SK-N-SH (cell line): ENCODE data around the gene TBCD. TPM values are rescaled to one million over a fixed set of nuclear protein-coding genes. Genes with fewer than 3 reads are reported as not detected.
"Not testable (repeated sequence)": the region's sequence is repeated elsewhere in the genome, so short reads cannot be mapped to it uniquely, and the experiment has no call there.

Source experiments
- CTCF ChIA-PET: fragments of 300-600, 350-600 bp; formaldehyde crosslinking; extraction: SDS; loops from one replicate; lab custom pipeline; 2021; lab: Yijun Ruan, JAX
- POLR2A ChIA-PET: fragments of 350-600 bp; sonication (Branson Sonifier 250); formaldehyde crosslinking; extraction: SDS; loops from one replicate; lab custom pipeline; 2020; ENCODE audit warnings: antibody characterized with exemption, inconsistent platforms; lab: Yijun Ruan, JAX
- DNase-seq: peaks from one replicate; pipeline ENCODE4 v3.0.0; 2012
- H2AFZ ChIP-seq: fragments of 200-600 bp; sonication (generic); 2 replicates; pipeline ENCODE4 v1.8.1; 2016; ENCODE audit warnings: antibody characterized with exemption, mild to moderate bottlenecking, low read depth
- H3F3A ChIP-seq: fragments of 200-600 bp; sonication (generic); replicated peaks from 2 replicates; pipeline ENCODE3; 2016; ENCODE audit warnings: antibody characterized with exemption, mild to moderate bottlenecking; ENCODE audit not compliant: insufficient read depth
- H3K27ac ChIP-seq, 2 experiments: fragments of 200-500 bp in 1 of 2; fragments of 200-600 bp in 1 of 2; sonication (Bioruptor generic) in 1 of 2; sonication (generic), shearing (Covaris generic) in 1 of 2; 2 replicates each; pipeline versions ENCODE4 v1.5.1 to v1.6.1; 2014 to 2016; ENCODE audit warnings: low read depth in 2 of 2, inconsistent platforms in 1 of 2, low read length in 1 of 2, mild to moderate bottlenecking in 1 of 2, mixed read lengths in 1 of 2
- H3K27me3 ChIP-seq: fragments of 200-600 bp; sonication (generic), shearing (Covaris generic); 2 replicates; pipeline ENCODE4 v1.6.1; 2016; ENCODE audit warnings: mixed run types; ENCODE audit not compliant: insufficient read depth
- H3K36me3 ChIP-seq, 2 experiments: fragments of 200-500 bp in 1 of 2; fragments of 200-600 bp in 1 of 2; sonication (Bioruptor generic) in 1 of 2; sonication (generic) in 1 of 2; replicated peaks in 1 of 2; 2 replicates each; pipeline versions ENCODE3 to v1.5.1; 2014 to 2016; ENCODE audit warnings: low read length in 1 of 2, mild to moderate bottlenecking in 1 of 2; ENCODE audit not compliant: insufficient read depth in 2 of 2, control insufficient read depth in 1 of 2
- H3K4me1 ChIP-seq, 2 experiments: fragments of 200-500 bp in 1 of 2; fragments of 200-600 bp in 1 of 2; sonication (Bioruptor generic) in 1 of 2; sonication (generic), shearing (Covaris generic) in 1 of 2; 2 replicates each; pipeline versions ENCODE4 v1.5.1 to v1.6.1; 2014 to 2016; ENCODE audit warnings: low read depth in 1 of 2, low read length in 1 of 2, mixed run types in 1 of 2; ENCODE audit not compliant: insufficient read depth in 2 of 2, control insufficient read depth in 1 of 2
- H3K4me2 ChIP-seq: fragments of 200-600 bp; sonication (generic), shearing (Covaris generic); 2 replicates; pipeline ENCODE4 v1.6.1; 2017; ENCODE audit warnings: mixed run types
- H3K4me3 ChIP-seq, 2 experiments: fragments of 200-500 bp in 1 of 2; fragments of 200-600 bp in 1 of 2; sonication (Bioruptor generic) in 1 of 2; sonication (generic), shearing (Covaris generic) in 1 of 2; 2 replicates each; pipeline versions ENCODE4 v1.5.1 to v1.8.1; 2014 to 2016; ENCODE audit warnings: low read depth in 2 of 2, inconsistent platforms in 1 of 2, low read length in 1 of 2, mild to moderate bottlenecking in 1 of 2, mixed read lengths in 1 of 2, moderate library complexity in 1 of 2
- H3K79me2 ChIP-seq: fragments of 200-600 bp; sonication (generic); 2 replicates; pipeline ENCODE4 v1.8.1; 2017; ENCODE audit warnings: mild to moderate bottlenecking; ENCODE audit not compliant: insufficient read depth
- H3K9ac ChIP-seq: fragments of 200-600 bp; sonication (generic); 2 replicates; pipeline ENCODE4 v1.6.1; 2017; ENCODE audit warnings: mixed run types
- H3K9me2 ChIP-seq: fragments of 200-600 bp; sonication (generic); 2 replicates; pipeline ENCODE4 v1.6.1; 2017; ENCODE audit warnings: mixed run types
- H3K9me3 ChIP-seq: fragments of 200-600 bp; sonication (generic); 2 replicates; pipeline ENCODE4 v1.6.1; 2017; ENCODE audit warnings: mixed run types, mild to moderate bottlenecking, moderate library complexity
- H4K20me1 ChIP-seq: fragments of 200-600 bp; sonication (generic); 2 replicates; pipeline ENCODE4 v1.6.1; 2017; ENCODE audit warnings: mild to moderate bottlenecking, mixed run types; ENCODE audit not compliant: insufficient read depth
- EP300 ChIP-seq, 2 experiments: IDR thresholded peaks; 2 replicates each; pipeline versions ENCODE4 v1.4.0 to v1.6.1; 2012; ENCODE audit warnings: borderline replicate concordance in 1 of 2, low read depth in 1 of 2, low read length in 1 of 2
- EZH2phosphoT487 ChIP-seq: fragments of 200-600 bp; sonication (generic); IDR thresholded peaks from 2 replicates; pipeline ENCODE4 v1.6.1; 2017; ENCODE audit warnings: low read depth, mixed run types, mild to moderate bottlenecking, antibody characterized with exemption, moderate library complexity, borderline replicate concordance
- GABPA ChIP-seq: IDR thresholded peaks from 2 replicates; pipeline ENCODE4 v1.4.0; 2012; ENCODE audit warnings: low read depth, mild to moderate bottlenecking
- JUND ChIP-seq: IDR thresholded peaks from 2 replicates; pipeline ENCODE4 v1.4.0; 2012
- MAX ChIP-seq: IDR thresholded peaks from 2 replicates; pipeline ENCODE4 v1.4.0; 2012; ENCODE audit warnings: low read depth
- MXI1 ChIP-seq: IDR thresholded peaks from 2 replicates; pipeline ENCODE4 v1.6.1; 2012; ENCODE audit warnings: mild to moderate bottlenecking, low read depth, low read length, improper control_type of control experiment
- NFIC ChIP-seq: IDR thresholded peaks from 2 replicates; pipeline ENCODE4 v1.4.0; 2012; ENCODE audit warnings: borderline replicate concordance
- SMC3 ChIP-seq: IDR thresholded peaks from 2 replicates; pipeline ENCODE4 v1.6.1; 2012; ENCODE audit warnings: low read depth, low read length, improper control_type of control experiment
- TEAD4 ChIP-seq: IDR thresholded peaks from 2 replicates; pipeline ENCODE4 v1.4.0; 2012; ENCODE audit warnings: mild to moderate bottlenecking, borderline replicate concordance; ENCODE audit not compliant: insufficient read depth
- USF2 ChIP-seq: fragments of 150-350 bp; IDR thresholded peaks from 2 replicates; pipeline ENCODE4 v1.6.1; 2017; ENCODE audit warnings: antibody characterized with exemption, low read length, low read depth, borderline replicate concordance
- YY1 ChIP-seq: IDR thresholded peaks from 2 replicates; pipeline ENCODE4 v1.4.0; 2012; ENCODE audit warnings: low read depth, mild to moderate bottlenecking
- WGBS: methylation state at CpG from one replicate; pipeline ENCODE4 v1.1.6; 2017; ENCODE audit warnings: low lambda C conversion rate; 5-methylcytosine and 5-hydroxymethylcytosine counted together
- polyA plus RNA-seq, 3 experiments: library from polyadenylated mRNA; depleted of rRNA; stranded (reverse); fragments of >200 nt; gene quantifications; 2 replicates each; pipeline ENCODE4 v1.2.3, GENCODE V29; 2012
- TF ChIP-seq, protein P1 (sequence below): IDR thresholded peaks from 2 replicates; pipeline ENCODE4 v1.4.0; 2012; ENCODE audit warnings: low read depth, borderline replicate concordance
- TF ChIP-seq, protein P2 (sequence below): IDR thresholded peaks from 2 replicates; pipeline ENCODE4 v1.6.1; 2012; ENCODE audit warnings: mild to moderate bottlenecking, low read depth, low read length, moderate library complexity
- TF ChIP-seq, protein P3 (sequence below): fragments of 150-350 bp; IDR thresholded peaks from 2 replicates; pipeline ENCODE4 v1.6.1; 2016; ENCODE audit warnings: mild to moderate bottlenecking, low read depth, low read length
- TF ChIP-seq, protein P4 (sequence below): fragments of 200-600 bp; sonication (generic); IDR thresholded peaks from 2 replicates; pipeline ENCODE4 v1.6.1; 2017; ENCODE audit warnings: antibody characterized with exemption, mild to moderate bottlenecking, moderate library complexity
- TF ChIP-seq, protein P5 (sequence below): IDR thresholded peaks from 2 replicates; pipeline ENCODE4 v1.4.0; 2012; ENCODE audit warnings: low read depth, borderline replicate concordance

The TBCD gene
- polyA plus RNA-seq, 1 of the 3 experiments (the other 2 are of a cell fraction), result 107 TPM

DNA sequence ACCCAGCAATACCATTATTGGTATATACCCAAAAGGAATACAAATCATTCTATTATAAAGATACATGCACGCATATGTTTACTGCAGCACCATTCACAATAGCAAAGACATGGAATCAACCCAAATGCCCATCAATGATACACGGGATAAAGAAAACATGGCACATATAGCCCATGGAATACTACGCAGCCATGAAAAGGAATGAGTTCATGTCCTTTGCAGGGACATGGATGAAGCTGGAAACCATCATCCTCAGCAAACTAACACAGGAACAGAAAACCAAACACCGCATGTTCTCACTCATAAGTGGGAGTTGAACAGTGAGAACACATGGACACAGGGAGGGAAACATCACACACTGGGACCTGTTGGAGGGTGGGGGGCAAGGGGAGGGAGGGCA lies 203.8 kb downstream of the TBCD start:
- H3K4me1 ChIP-seq, H3K4me2 ChIP-seq, H3K79me2 ChIP-seq, POLR2A ChIA-PET, H3K9me2 ChIP-seq, H3K4me3 ChIP-seq, H4K20me1 ChIP-seq, CTCF ChIA-PET, H2AFZ ChIP-seq, H3K36me3 ChIP-seq, H3F3A ChIP-seq, H3K9ac ChIP-seq, H3K27ac ChIP-seq, DNase-seq, H3K9me3 ChIP-seq, H3K27me3 ChIP-seq: not testable (repeated sequence)
- 89% methylated on average over 4 of the region's 4 CpGs for WGBS

DNA sequence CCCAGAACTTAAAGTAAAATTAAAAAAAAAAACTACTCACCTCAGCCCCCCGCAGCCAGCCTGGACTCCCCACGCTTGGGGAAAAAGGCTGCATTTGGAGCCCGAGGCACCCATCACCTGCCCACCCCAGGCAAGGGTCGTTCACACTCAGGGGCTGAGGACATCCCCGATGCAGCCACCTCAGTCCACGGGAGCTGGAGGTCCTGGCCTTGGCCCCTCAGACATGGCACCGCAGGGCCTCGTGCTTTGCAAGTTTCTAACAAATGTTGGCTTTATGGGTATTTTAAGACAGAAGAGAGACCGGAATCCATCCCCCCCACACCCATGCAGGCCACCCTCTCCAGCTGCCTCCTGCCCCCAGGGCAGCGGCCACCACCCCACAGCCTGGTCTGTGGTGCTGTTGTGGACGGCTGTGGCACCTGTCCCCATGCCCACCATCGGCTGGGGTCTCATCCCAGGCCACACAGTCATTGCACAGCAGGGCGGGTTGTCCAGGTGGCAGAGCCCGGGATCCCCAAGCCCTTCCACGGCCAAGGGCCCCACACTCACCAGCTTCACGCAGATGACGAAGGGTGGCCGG lies 204.4 kb downstream of the TBCD start:
- ChIA-PET POLR2A (no interaction called here), CTCF (no interaction called here)
- H3K79me2 ChIP-seq, result no peaks in the 10 kb centered on the region
- DNase-seq, result no peak
- H3K27ac ChIP-seq, result no peak overlapping the region
- WGBS, result 85% methylated on average over 12 of the region's 18 CpGs
- H3K4me2 ChIP-seq, result no peak overlapping the region
- H3K36me3 ChIP-seq, result peaks cover 0 to 4% of the 10 kb centered on the region in 2 experiments
- H3K4me3 ChIP-seq, result no peak overlapping the region
- H3F3A ChIP-seq, result no peaks in the 10 kb centered on the region
- no peak overlapping the region for H2AFZ ChIP-seq
- H3K9me3 ChIP-seq, result no peaks in the 10 kb centered on the region; the same call in 1 of the 2 replicates
- H4K20me1 ChIP-seq, result no peaks in the 10 kb centered on the region
- H3K27me3 ChIP-seq, result no peaks in the 10 kb centered on the region
- H3K9me2 ChIP-seq, result no peaks in the 10 kb centered on the region
- H3K4me1 ChIP-seq, result no peaks in the 10 kb centered on the region
- H3K9ac ChIP-seq, result no peak overlapping the region
- TF ChIP-seq, protein P1, sequence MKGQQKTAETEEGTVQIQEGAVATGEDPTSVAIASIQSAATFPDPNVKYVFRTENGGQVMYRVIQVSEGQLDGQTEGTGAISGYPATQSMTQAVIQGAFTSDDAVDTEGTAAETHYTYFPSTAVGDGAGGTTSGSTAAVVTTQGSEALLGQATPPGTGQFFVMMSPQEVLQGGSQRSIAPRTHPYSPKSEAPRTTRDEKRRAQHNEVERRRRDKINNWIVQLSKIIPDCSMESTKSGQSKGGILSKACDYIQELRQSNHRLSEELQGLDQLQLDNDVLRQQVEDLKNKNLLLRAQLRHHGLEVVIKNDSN, result no peak
- TF ChIP-seq MAX (no peak), EP300 (IDR thresholded peaks at IDR 0.05; ENCODE audit: borderline replicate concordance in 1 of 2, low read depth in 1 of 2, low read length in 1 of 2) (no peak), TEAD4 (no peak), JUND (no peak), GABPA (no peak), SMC3 (no peak), USF2 (no peak), NFIC (no peak), MXI1 (no peak), YY1 (no peak), EZH2phosphoT487 (no peak)
- TF ChIP-seq, protein P2, sequence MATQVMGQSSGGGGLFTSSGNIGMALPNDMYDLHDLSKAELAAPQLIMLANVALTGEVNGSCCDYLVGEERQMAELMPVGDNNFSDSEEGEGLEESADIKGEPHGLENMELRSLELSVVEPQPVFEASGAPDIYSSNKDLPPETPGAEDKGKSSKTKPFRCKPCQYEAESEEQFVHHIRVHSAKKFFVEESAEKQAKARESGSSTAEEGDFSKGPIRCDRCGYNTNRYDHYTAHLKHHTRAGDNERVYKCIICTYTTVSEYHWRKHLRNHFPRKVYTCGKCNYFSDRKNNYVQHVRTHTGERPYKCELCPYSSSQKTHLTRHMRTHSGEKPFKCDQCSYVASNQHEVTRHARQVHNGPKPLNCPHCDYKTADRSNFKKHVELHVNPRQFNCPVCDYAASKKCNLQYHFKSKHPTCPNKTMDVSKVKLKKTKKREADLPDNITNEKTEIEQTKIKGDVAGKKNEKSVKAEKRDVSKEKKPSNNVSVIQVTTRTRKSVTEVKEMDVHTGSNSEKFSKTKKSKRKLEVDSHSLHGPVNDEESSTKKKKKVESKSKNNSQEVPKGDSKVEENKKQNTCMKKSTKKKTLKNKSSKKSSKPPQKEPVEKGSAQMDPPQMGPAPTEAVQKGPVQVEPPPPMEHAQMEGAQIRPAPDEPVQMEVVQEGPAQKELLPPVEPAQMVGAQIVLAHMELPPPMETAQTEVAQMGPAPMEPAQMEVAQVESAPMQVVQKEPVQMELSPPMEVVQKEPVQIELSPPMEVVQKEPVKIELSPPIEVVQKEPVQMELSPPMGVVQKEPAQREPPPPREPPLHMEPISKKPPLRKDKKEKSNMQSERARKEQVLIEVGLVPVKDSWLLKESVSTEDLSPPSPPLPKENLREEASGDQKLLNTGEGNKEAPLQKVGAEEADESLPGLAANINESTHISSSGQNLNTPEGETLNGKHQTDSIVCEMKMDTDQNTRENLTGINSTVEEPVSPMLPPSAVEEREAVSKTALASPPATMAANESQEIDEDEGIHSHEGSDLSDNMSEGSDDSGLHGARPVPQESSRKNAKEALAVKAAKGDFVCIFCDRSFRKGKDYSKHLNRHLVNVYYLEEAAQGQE, result no peak
- TF ChIP-seq, protein P3, sequence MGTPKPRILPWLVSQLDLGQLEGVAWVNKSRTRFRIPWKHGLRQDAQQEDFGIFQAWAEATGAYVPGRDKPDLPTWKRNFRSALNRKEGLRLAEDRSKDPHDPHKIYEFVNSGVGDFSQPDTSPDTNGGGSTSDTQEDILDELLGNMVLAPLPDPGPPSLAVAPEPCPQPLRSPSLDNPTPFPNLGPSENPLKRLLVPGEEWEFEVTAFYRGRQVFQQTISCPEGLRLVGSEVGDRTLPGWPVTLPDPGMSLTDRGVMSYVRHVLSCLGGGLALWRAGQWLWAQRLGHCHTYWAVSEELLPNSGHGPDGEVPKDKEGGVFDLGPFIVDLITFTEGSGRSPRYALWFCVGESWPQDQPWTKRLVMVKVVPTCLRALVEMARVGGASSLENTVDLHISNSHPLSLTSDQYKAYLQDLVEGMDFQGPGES, result no peak
- TF ChIP-seq, protein P4, sequence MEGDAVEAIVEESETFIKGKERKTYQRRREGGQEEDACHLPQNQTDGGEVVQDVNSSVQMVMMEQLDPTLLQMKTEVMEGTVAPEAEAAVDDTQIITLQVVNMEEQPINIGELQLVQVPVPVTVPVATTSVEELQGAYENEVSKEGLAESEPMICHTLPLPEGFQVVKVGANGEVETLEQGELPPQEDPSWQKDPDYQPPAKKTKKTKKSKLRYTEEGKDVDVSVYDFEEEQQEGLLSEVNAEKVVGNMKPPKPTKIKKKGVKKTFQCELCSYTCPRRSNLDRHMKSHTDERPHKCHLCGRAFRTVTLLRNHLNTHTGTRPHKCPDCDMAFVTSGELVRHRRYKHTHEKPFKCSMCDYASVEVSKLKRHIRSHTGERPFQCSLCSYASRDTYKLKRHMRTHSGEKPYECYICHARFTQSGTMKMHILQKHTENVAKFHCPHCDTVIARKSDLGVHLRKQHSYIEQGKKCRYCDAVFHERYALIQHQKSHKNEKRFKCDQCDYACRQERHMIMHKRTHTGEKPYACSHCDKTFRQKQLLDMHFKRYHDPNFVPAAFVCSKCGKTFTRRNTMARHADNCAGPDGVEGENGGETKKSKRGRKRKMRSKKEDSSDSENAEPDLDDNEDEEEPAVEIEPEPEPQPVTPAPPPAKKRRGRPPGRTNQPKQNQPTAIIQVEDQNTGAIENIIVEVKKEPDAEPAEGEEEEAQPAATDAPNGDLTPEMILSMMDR, result no peak
- TF ChIP-seq, protein P5, sequence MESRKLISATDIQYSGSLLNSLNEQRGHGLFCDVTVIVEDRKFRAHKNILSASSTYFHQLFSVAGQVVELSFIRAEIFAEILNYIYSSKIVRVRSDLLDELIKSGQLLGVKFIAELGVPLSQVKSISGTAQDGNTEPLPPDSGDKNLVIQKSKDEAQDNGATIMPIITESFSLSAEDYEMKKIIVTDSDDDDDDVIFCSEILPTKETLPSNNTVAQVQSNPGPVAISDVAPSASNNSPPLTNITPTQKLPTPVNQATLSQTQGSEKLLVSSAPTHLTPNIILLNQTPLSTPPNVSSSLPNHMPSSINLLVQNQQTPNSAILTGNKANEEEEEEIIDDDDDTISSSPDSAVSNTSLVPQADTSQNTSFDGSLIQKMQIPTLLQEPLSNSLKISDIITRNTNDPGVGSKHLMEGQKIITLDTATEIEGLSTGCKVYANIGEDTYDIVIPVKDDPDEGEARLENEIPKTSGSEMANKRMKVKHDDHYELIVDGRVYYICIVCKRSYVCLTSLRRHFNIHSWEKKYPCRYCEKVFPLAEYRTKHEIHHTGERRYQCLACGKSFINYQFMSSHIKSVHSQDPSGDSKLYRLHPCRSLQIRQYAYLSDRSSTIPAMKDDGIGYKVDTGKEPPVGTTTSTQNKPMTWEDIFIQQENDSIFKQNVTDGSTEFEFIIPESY, result no peak
